Progenitor cell of endocrine pancreas (in vitro differentiated cells): ENCODE data around the gene NHSL1. TPM values are rescaled to one million over a fixed set of nuclear protein-coding genes. Genes with fewer than 3 reads are reported as not detected.

Experiments
- DNase-seq: peaks from one replicate; pipeline ENCODE4 v3.0.0; 2021; ENCODE audit warnings: low spot score; ENCODE audit not compliant: unreplicated experiment
- H3K27ac Mint-ChIP-seq: 2 replicates; pipeline ENCODE4 v1.8.0; 2021; ENCODE audit warnings: mild to moderate bottlenecking, moderate library complexity, mixed read lengths
- H3K27me3 Mint-ChIP-seq: 2 replicates; pipeline ENCODE4 v1.8.0; 2021; ENCODE audit warnings: mixed read lengths
- H3K36me3 Mint-ChIP-seq: 2 replicates; pipeline ENCODE4 v1.8.0; 2022; ENCODE audit warnings: mixed read lengths; ENCODE audit not compliant: insufficient read depth
- H3K4me1 Mint-ChIP-seq: 2 replicates; pipeline ENCODE4 v1.8.0; 2021; ENCODE audit warnings: low read depth, mixed read lengths
- H3K4me3 Mint-ChIP-seq: 2 replicates; pipeline ENCODE4 v1.8.0; 2021; ENCODE audit warnings: low read depth, mild to moderate bottlenecking, moderate library complexity, mixed read lengths
- H3K9me3 Mint-ChIP-seq: 2 replicates; pipeline ENCODE4 v1.8.0; 2021; ENCODE audit warnings: low read depth, mixed read lengths
- total RNA-seq: library from RNA; stranded (reverse); gene quantifications from 2 replicates; pipeline ENCODE4 v1.2.1, GENCODE V29; 2021
- TF ChIP-seq, protein P1 (sequence below): fragments of 200-600 bp; sonication (generic); IDR thresholded peaks from one replicate; pipeline ENCODE4 v1.5.0; 2021; ENCODE audit warnings: antibody characterized with exemption, mild to moderate bottlenecking; ENCODE audit not compliant: unreplicated experiment

The NHSL1 gene
- total RNA-seq, 1 donor from 2014 or later = 86.5 TPM

DNA sequence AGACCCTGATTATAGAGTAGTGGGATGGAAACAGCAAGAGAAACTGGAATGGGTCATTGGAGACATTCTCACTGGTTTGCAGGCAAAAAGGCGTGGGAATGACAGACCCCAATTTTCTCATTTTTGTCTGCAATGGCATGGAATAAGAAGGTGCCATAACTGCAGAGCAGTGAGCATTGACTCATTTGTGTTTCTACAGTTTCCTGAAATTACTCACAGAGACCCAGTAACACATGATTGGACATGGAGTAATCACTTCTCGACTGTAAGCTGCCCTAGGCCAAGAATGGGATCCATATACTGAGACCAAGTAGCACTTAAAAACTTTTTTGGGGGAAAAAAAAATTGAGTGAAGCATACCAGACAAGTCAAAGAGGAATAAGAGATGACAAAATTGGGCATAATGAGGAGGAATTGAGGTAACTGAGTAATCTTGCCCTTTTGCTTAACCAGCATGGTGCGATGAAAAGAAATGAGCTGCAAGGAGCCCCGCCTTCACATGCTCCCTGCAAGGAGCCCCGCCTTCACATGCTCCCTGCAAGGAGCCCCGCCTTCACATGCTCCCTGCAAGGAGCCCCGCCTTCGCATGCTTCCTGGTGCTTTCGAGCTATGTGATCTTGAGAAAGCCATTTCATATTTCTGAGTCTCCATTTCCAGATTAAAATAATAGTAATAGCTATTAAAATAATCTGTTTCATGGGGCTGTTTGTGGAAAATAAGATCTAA lies 44.1 kb downstream of the NHSL1 start:
- H3K9me3 Mint-ChIP-seq = no peaks in the 10 kb centered on the region
- no peak overlapping the region for H3K4me3 Mint-ChIP-seq
- no peaks in the 10 kb centered on the region for H3K27me3 Mint-ChIP-seq
- H3K36me3 Mint-ChIP-seq = peaks cover 14% of the 10 kb centered on the region
- H3K4me1 Mint-ChIP-seq = peaks cover 2% of the 10 kb centered on the region
- peak overlapping the region; percentile 81 for H3K27ac Mint-ChIP-seq
- DNase-seq = no peak
- TF ChIP-seq, protein P1, sequence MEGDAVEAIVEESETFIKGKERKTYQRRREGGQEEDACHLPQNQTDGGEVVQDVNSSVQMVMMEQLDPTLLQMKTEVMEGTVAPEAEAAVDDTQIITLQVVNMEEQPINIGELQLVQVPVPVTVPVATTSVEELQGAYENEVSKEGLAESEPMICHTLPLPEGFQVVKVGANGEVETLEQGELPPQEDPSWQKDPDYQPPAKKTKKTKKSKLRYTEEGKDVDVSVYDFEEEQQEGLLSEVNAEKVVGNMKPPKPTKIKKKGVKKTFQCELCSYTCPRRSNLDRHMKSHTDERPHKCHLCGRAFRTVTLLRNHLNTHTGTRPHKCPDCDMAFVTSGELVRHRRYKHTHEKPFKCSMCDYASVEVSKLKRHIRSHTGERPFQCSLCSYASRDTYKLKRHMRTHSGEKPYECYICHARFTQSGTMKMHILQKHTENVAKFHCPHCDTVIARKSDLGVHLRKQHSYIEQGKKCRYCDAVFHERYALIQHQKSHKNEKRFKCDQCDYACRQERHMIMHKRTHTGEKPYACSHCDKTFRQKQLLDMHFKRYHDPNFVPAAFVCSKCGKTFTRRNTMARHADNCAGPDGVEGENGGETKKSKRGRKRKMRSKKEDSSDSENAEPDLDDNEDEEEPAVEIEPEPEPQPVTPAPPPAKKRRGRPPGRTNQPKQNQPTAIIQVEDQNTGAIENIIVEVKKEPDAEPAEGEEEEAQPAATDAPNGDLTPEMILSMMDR = no peak

DNA sequence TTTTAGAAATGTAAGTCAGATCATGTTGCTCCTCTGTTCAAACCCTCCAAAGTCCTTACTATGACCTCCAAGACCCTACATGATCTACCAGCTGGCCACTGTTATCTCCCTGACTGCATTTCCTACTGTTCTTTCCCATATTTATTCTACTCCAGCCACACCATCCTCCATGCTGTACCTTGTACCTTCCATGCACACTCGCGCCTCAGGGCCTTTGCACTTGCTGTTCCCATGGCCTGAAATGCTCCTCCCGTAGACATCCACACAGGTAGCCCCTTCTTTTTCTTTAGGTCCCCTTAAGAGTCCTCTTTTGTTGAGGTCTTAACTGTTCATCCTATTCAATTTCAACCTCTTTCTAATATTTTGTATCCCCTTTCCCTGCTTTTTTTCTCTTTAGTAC lies 48.3 kb downstream of the NHSL1 start:
- H3K27me3 Mint-ChIP-seq = no peaks in the 10 kb centered on the region
- H3K9me3 Mint-ChIP-seq = no peaks in the 10 kb centered on the region
- H3K4me3 Mint-ChIP-seq = no peak overlapping the region
- peaks cover 13% of the 10 kb centered on the region for H3K36me3 Mint-ChIP-seq
- TF ChIP-seq, protein P1 = no peak
- H3K27ac Mint-ChIP-seq = no peak overlapping the region
- DNase-seq = no peak
- H3K4me1 Mint-ChIP-seq = peaks cover 1% of the 10 kb centered on the region

DNA sequence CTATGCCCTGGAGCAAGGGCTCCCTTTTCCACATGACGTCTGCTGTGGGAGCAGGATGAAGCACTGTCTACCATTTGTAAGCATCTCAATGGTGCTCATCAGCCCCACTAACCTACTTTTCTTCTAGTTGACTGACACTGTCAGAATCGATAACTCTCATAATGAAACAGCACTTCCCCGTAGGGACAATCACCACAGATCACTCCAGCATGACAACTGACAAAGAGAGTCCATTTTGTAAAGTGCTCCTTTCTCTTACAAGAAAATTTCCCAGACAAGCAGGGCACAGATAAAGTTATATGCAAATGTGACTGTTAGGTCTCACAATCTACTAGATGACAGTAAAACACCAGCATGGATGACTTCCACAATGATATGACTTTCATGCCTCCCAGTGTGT lies 48.8 kb downstream of the NHSL1 start:
- TF ChIP-seq, protein P1 = no peak
- Mint-ChIP-seq H3K36me3 (peaks cover 14% of the 10 kb centered on the region), H3K9me3 (no peaks in the 10 kb centered on the region), H3K27me3 (no peaks in the 10 kb centered on the region), H3K4me3 (no peak overlapping the region), H3K27ac (peak overlapping the region; percentile 12), H3K4me1 (peaks cover 1% of the 10 kb centered on the region)
- no peak for DNase-seq

DNA sequence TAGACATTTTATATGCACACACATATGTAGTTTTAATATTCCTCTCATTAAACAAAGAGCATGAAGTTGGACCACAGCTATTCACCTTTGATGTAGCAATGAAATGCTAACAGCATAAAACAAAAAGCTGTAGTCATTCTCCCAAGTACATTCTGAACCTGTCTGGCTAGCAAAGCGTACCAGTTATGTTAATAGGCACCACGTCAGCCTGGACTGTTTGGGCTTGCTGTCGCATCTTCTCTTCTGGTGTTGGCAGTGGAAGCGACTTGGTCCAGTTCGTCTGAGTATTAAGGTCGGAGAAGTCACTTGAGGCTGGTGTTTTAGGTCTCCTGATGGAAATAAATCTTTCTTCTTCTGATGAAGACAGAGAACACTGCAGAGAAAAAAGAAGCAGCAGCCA lies 52.5 kb downstream of the NHSL1 start:
- H3K36me3 Mint-ChIP-seq = peaks cover 20% of the 10 kb centered on the region
- no peaks in the 10 kb centered on the region for H3K27me3 Mint-ChIP-seq
- peaks cover 1% of the 10 kb centered on the region for H3K4me1 Mint-ChIP-seq
- H3K4me3 Mint-ChIP-seq = no peak overlapping the region
- H3K27ac Mint-ChIP-seq = peak overlapping the region; percentile 33
- DNase-seq = no peak
- H3K9me3 Mint-ChIP-seq = no peaks in the 10 kb centered on the region
- TF ChIP-seq, protein P1 = no peak

DNA sequence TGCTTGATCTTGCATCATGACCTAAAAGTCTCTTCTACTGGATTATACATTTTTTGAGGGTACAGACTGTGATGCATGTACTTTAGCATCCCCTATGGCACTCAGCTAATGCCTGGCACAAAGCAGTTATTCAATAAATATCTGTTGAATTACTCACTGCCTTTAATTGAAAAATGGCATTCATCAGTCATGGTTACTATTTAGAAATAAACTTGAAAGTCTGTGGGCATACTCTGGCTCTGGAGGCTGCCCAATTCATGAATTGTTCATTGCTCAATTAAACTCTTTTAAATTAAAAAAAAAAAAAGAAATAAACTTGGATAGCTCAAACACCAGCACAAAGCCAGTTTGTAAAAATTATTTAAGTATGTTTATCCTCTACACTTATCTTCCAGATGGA lies 55.3 kb downstream of the NHSL1 start:
- TF ChIP-seq, protein P1 = no peak
- peaks cover 24% of the 10 kb centered on the region for H3K36me3 Mint-ChIP-seq
- no peaks in the 10 kb centered on the region for H3K9me3 Mint-ChIP-seq
- no peak for DNase-seq
- H3K4me1 Mint-ChIP-seq = no peaks in the 10 kb centered on the region
- H3K27me3 Mint-ChIP-seq = no peaks in the 10 kb centered on the region
- peak overlapping the region; percentile 13 for H3K27ac Mint-ChIP-seq
- no peak overlapping the region for H3K4me3 Mint-ChIP-seq
